LNCaP clone FGC (cell line): ENCODE measurements around the gene ELOVL1.

Experiments used
- DNase-seq: peaks from one replicate; pipeline ENCODE4 v3.0.0-alpha.2; 2011; ENCODE audit warnings: low read depth
- H3K4me3 ChIP-seq: 2 replicates; pipeline ENCODE4 v1.5.1; 2011; ENCODE audit warnings: mild to moderate bottlenecking, low read depth, low read length, control low read depth
- TF ChIP-seq, protein P1 (sequence below): IDR thresholded peaks from 2 replicates; pipeline ENCODE4 v1.5.1; 2012; ENCODE audit warnings: mild to moderate bottlenecking; ENCODE audit not compliant: control insufficient read depth, insufficient read depth; ENCODE audit errors: extremely low read depth

Gene ELOVL1

DNA sequence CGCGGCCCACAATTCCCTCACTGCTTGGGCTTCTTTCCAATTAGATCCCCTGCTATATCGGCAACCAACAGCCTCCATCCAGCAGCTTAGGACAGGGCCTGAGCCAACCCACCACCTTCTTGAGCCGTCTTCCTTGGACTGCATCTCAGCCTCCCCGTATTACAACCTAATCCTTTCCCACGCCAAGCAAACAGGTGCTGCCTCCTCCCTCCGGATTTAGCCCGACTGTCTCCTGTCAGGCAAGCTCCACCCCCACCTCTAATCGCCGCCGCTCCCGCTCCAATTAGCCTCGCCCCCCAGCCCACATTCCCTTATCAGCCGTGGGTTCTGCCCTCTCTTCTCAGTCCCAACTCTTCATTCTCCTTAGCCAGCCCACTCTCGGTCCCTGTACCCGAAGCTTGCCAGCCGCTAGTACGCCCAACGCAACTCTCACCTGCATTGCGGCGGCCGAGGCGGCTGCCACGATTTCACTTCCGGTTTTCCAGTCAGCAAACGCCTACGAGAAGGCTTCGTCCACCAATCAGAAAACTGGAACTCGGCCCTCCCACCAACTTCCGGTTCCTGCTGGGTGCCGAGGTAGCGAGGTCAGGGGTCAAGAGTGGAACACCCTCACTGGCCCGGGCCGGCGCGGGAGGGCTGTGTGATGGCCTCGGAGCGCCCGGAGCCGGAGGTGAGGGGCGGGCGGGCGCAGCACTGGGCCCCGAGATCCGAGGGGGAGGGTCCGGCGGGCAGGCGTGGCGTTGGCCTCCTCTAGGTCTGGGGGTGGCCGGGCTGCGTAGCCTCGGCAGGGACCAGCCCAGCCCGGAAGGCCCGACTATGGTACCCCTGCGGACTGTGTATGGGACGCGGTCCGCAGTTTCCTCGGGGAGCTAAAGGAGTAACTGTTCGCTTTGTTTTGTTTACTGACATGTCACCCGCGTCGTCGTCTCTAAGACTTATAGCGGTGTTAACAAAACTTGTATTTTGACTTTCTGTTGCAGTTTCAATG lies 21.8 kb upstream of the ELOVL1 start, which contains the start of the genes MED8 and SZT2:
MED8 (minus strand) TSS at position 475 of the 988 bp plus-strand sequence; CDS start at position 439, 36 bp downstream.
SZT2 (plus strand) TSS at position 574 of the 988 bp plus-strand sequence; CDS start at position 644, 70 bp downstream.
- peak within 1 kb of the TSS; percentile 92 for H3K4me3 ChIP-seq
- TF ChIP-seq, protein P1, sequence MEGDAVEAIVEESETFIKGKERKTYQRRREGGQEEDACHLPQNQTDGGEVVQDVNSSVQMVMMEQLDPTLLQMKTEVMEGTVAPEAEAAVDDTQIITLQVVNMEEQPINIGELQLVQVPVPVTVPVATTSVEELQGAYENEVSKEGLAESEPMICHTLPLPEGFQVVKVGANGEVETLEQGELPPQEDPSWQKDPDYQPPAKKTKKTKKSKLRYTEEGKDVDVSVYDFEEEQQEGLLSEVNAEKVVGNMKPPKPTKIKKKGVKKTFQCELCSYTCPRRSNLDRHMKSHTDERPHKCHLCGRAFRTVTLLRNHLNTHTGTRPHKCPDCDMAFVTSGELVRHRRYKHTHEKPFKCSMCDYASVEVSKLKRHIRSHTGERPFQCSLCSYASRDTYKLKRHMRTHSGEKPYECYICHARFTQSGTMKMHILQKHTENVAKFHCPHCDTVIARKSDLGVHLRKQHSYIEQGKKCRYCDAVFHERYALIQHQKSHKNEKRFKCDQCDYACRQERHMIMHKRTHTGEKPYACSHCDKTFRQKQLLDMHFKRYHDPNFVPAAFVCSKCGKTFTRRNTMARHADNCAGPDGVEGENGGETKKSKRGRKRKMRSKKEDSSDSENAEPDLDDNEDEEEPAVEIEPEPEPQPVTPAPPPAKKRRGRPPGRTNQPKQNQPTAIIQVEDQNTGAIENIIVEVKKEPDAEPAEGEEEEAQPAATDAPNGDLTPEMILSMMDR, result no peak
- DNase-seq, result peak; percentile 89

DNA sequence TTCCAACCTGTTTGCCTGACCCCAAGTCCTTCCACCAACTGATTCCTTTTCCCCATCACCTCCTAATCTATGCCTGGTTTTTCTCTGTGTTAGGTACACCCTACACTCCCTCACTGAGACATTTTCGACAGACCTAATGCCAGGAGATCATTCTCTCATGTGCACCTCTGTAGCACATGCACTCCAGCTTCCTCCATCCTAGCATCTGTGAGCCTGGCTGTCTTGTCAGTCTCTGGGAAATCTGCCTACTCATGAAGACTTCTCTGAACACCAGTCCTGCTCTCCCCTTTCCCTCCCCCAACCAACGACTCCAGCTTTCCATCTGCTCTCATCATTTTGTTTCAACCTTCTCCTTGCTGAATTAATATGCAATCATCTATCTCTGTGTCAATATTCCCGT lies 20.8 kb upstream of the ELOVL1 start:
- DNase-seq, result no peak
- H3K4me3 ChIP-seq, result peak overlapping the region; percentile 92
- TF ChIP-seq, protein P1, result no peak

DNA sequence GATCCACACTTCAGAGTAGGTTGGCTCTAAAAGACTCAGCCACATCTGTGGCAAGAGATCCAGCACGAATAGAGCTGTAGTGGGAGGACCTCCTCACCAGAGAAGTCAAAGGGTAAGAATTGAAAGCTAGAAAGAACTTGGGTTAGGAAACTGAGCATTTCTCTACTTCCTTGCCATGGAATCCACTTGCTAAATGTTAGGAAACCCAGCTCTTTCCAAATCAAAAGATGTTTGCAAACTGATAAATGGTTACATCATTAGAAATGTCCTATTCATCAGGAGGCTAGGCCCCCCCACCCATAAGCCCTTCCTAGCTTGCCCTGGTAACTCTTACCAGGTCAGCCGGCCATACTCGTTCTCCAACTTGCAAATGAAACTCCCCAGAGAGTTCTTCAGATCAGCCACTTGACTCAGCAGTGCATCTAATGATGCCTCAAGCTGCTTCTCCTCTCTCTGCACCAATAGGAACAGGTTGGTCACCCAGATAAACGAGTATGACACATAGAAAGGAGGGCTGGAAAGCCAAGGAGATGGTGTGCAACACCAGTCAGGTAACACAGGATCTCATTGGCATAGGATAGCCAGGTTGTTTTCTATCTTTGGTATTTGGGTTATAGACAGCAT lies 20.3 kb upstream of the ELOVL1 start:
- H3K4me3 ChIP-seq, result peak overlapping the region; percentile 92
- no peak for DNase-seq
- TF ChIP-seq, protein P1, result no peak

DNA sequence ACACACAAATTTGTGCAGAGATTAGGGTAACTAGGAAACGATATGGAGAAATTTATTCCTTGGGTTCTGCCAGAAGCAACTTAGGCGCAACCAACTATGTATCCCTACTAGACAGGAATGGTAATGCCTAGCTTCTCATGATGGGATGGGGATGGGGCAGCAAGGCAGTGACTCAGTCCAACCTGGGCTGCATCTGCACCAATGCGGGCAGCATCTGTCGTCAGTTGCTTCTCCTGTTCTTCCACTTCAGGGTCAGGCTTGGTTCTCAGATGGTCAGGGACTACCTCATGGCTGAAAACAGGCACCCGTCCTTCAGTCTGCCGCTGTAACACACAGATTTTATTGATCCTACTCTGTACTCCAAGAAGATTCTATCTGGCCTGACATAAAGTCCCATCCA lies 18.9 kb upstream of the ELOVL1 start:
- TF ChIP-seq, protein P1, result no peak
- no peak for DNase-seq
- no peak overlapping the region for H3K4me3 ChIP-seq

DNA sequence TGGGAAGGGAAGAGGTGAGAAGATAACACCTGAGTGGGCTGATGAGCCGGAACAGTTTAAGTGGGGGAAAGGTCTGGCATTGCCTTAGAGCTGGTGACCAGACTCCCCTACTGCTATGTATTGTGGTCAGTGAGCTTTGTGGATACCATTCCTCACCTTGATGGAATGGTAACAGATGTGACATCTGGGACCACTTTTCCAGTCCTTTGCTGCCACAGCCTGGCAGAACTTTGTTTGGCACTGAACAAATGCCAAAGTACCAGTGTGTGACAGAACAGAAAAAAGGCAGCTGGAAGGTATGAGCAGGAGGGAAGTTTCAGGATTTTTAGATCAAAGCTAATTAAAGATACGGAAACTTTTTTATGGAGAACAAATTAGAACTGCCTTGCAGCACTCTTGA lies 15.6 kb upstream of the ELOVL1 start:
- H3K4me3 ChIP-seq, result no peak overlapping the region
- TF ChIP-seq, protein P1, result peak; percentile 32; the same call in 1 of the 2 replicates
- DNase-seq, result no peak

DNA sequence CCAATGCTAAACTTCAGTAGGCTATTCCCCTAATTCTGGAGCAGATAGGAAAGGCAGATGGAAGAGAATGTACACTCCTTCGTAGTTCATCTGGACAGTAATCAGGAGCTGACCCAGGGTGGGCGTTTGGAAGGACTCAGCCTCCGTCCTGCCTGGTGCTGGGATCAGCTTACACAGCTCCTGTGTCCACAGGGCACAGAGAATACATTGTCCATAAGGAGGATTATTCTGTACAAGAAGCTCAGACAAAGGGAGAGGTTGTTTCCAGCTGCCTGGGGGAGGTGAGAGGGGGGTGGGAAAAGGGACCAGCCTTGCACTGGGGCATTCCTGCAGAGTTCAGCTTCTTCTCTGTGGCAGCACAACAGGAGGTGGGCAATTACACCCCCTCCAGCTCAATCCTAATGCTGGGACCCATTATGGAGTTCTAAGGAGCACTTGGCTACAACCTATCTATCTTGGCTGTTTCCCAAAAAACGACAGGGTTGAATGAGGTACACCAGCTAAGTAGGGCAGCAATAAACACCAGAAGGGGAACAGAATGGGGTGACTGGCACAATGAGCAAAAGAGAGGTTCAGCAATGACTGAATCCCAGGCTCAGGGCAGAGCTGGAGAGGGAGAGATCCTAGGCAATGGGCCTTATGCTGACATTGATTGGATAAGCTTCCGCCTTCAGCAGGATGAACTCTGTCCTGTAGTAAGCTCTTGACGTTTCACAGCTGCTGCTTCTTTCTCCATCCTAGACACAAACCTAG lies 14.4 kb upstream of the ELOVL1 start:
- TF ChIP-seq, protein P1, result no peak
- H3K4me3 ChIP-seq, result no peak overlapping the region
- DNase-seq, result no peak
